ENCODE measurements around the gene PLA2G12B. TPM values are rescaled to one million over a fixed set of nuclear protein-coding genes. Genes with fewer than 3 reads are reported as not detected.

PLA2G12B gene
- total and polyA plus RNA-seq, 4 donors: 0.15 to 2.3 (median 1.3) TPM

DNA sequence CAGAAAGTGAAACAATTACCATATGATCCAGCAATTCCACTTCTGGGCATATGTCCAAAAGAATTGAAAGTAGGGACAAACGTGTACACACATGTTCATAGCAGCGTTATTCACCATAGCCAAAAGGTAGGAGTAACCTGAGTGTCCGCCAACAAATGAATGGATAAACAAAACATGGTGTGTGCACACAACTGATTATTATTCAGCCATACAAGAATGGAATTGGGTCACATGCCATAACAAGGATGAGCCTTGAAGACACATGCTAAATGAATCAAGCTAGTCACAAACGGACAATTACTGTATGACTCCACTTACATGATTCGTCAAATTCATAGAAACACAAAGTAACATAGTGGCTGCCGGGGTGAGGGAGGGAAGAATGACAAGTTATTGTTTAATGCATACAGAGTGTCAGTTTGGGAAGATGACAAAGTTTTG lies 65.2 kb downstream of the PLA2G12B start:
- peaks cover 4 to 6% (median 6%) of the 10 kb centered on the region in 4 donors for H3K36me3 ChIP-seq (ENCODE audit: control insufficient read depth in 4 of 4, insufficient read depth in 4 of 4, low read length in 4 of 4)
- TF ChIP-seq, protein P1, sequence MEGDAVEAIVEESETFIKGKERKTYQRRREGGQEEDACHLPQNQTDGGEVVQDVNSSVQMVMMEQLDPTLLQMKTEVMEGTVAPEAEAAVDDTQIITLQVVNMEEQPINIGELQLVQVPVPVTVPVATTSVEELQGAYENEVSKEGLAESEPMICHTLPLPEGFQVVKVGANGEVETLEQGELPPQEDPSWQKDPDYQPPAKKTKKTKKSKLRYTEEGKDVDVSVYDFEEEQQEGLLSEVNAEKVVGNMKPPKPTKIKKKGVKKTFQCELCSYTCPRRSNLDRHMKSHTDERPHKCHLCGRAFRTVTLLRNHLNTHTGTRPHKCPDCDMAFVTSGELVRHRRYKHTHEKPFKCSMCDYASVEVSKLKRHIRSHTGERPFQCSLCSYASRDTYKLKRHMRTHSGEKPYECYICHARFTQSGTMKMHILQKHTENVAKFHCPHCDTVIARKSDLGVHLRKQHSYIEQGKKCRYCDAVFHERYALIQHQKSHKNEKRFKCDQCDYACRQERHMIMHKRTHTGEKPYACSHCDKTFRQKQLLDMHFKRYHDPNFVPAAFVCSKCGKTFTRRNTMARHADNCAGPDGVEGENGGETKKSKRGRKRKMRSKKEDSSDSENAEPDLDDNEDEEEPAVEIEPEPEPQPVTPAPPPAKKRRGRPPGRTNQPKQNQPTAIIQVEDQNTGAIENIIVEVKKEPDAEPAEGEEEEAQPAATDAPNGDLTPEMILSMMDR (IDR thresholded peaks at IDR 0.05; ENCODE audit: control extremely low read depth, extremely low read depth): no peak
- H3K27ac ChIP-seq (ENCODE audit: low read depth in 1 of 2, low read length in 1 of 2): no peak overlapping the region
- no peaks in the 10 kb centered on the region for H3K27me3 ChIP-seq (ENCODE audit: control insufficient read depth in 3 of 3, insufficient read depth in 3 of 3, low read length in 2 of 3)
- DNase-seq (peak in 2 of 3 donors; percentile 20 to 47), ATAC-seq (ENCODE audit: insufficient read depth, low FRiP score) (no peak)
- no peak overlapping the region for H3K9ac ChIP-seq (ENCODE audit: insufficient read depth in 1 of 2, low read length in 2 of 2)
- WGBS, 2 donors: 55 to 63% methylated on average over 6 of the region's 6 CpGs
- H3K4me3 ChIP-seq: no peak overlapping the region
- peaks cover 0 to 15% (median 0%) of the 10 kb centered on the region in 5 donors for H3K4me1 ChIP-seq (ENCODE audit: control insufficient read depth in 5 of 5, insufficient read depth in 5 of 5, low read length in 5 of 5)
- peaks cover 0 to 2% (median 0%) of the 10 kb centered on the region in 4 donors for H3K9me3 ChIP-seq (ENCODE audit: control insufficient read depth in 4 of 4, insufficient read depth in 3 of 4, low read length in 3 of 4)

DNA sequence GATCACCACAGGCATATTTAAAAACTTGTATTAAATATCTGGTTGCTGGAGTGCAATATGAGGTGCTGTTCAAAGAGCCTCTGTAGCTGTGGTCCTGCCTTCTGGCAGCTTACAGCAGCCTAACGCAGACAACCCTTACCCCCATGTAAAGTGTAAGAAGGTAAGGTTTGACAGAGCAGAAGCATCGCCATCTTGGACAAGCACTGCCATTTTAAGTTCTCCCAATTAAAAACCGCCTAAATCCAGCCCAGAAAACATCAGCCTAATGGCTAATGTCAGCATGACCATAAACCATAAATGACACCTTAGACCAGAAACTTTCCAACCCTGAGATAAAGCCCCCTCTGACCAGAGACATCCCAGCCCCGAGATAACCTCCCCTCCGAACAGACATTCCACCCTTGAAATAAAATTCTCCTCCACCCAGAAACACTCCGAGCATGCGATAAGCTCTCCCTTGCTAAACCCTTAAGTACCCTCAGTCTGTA lies 66.4 kb downstream of the PLA2G12B start:
- H3K27ac ChIP-seq (ENCODE audit: low read depth in 1 of 2, low read length in 1 of 2): no peak overlapping the region
- H3K9me3 ChIP-seq (ENCODE audit: control insufficient read depth in 4 of 4, insufficient read depth in 3 of 4, low read length in 3 of 4): peaks cover 0 to 2% (median 0%) of the 10 kb centered on the region in 4 donors
- WGBS, 2 donors: 95 to 96% methylated on average over 7 of the region's 7 CpGs
- peaks cover 0 to 12% (median 0%) of the 10 kb centered on the region in 5 donors for H3K4me1 ChIP-seq (ENCODE audit: control insufficient read depth in 5 of 5, insufficient read depth in 5 of 5, low read length in 5 of 5)
- no peak for DNase-seq
- no peak overlapping the region for H3K4me3 ChIP-seq
- ATAC-seq (ENCODE audit: insufficient read depth, low FRiP score): no peak
- TF ChIP-seq, protein P1 (IDR thresholded peaks at IDR 0.05; ENCODE audit: control extremely low read depth, extremely low read depth): no peak
- H3K9ac ChIP-seq (ENCODE audit: insufficient read depth in 1 of 2, low read length in 2 of 2): peak overlapping the region in 1 of 2 donors; percentile 7
- H3K27me3 ChIP-seq (ENCODE audit: control insufficient read depth in 3 of 3, insufficient read depth in 3 of 3, low read length in 2 of 3): no peaks in the 10 kb centered on the region
- peaks cover 4 to 11% (median 7%) of the 10 kb centered on the region in 4 donors for H3K36me3 ChIP-seq (ENCODE audit: control insufficient read depth in 4 of 4, insufficient read depth in 4 of 4, low read length in 4 of 4)

- 18 to 35% methylated on average over 5 of the region's 5 CpGs for WGBS, 2 donors
- H3K4me3 ChIP-seq: no peak overlapping the region
- no peak overlapping the region for H3K9ac ChIP-seq (ENCODE audit: insufficient read depth in 1 of 2, low read length in 2 of 2)
- H3K27me3 ChIP-seq (ENCODE audit: control insufficient read depth in 3 of 3, insufficient read depth in 3 of 3, low read length in 2 of 3): no peaks in the 10 kb centered on the region
- peaks cover 4 to 11% (median 7%) of the 10 kb centered on the region in 4 donors for H3K36me3 ChIP-seq (ENCODE audit: control insufficient read depth in 4 of 4, insufficient read depth in 4 of 4, low read length in 4 of 4)
- DNase-seq: peak in 2 of 3 donors; percentile 14 to 29
- TF ChIP-seq, protein P1 (IDR thresholded peaks at IDR 0.05; ENCODE audit: control extremely low read depth, extremely low read depth): no peak
- no peak overlapping the region for H3K27ac ChIP-seq (ENCODE audit: low read depth in 1 of 2, low read length in 1 of 2)
- no peak for ATAC-seq (ENCODE audit: insufficient read depth, low FRiP score)
- H3K4me1 ChIP-seq (ENCODE audit: control insufficient read depth in 5 of 5, insufficient read depth in 5 of 5, low read length in 5 of 5): peaks cover 0 to 11% (median 0%) of the 10 kb centered on the region in 5 donors
- H3K9me3 ChIP-seq (ENCODE audit: control insufficient read depth in 4 of 4, insufficient read depth in 3 of 4, low read length in 3 of 4): peaks cover 0 to 2% (median 0%) of the 10 kb centered on the region in 4 donors
Measured at GRCh38 chr10:72887043-72887442, 67.6 kb downstream of the PLA2G12B start.
